Tibial artery (tissue), 4 donors: ENCODE data around the gene MTCH1.

Experiments
- DNase-seq, 2 donors: peaks; one replicate each; pipeline ENCODE4 v3.0.0-alpha.2; 2019
- H3K27ac ChIP-seq, 2 donors: fragments of 200-600 bp; sonication (generic) in 1 of 2; 1 replicate in 1 of 2; 2 replicates in 1 of 2; pipeline ENCODE4 v1.5.1; 2018 to 2019; ENCODE audit warnings: mild to moderate bottlenecking in 1 of 2
- H3K27me3 ChIP-seq, 2 donors: fragments of 200-600 bp; sonication (generic) in 1 of 2; one replicate each; pipeline versions ENCODE4 v1.5.1 to v1.6.0; 2016 to 2019
- H3K36me3 ChIP-seq, 3 donors: fragments of 200-600 bp; sonication (generic) in 2 of 3; one replicate each; pipeline ENCODE4 v1.5.1; 2016 to 2019; ENCODE audit warnings: mild to moderate bottlenecking in 2 of 3
- H3K4me1 ChIP-seq, 4 donors: fragments of 200-600 bp; sonication (generic) in 2 of 4; 1 replicate in 3 of 4; 2 replicates in 1 of 4; pipeline ENCODE4 v1.5.1; 2016 to 2019
- H3K4me3 ChIP-seq, 2 donors: fragments of 200-600 bp; sonication (generic) in 1 of 2; 1 replicate in 1 of 2; 2 replicates in 1 of 2; pipeline ENCODE4 v1.5.1; 2018 to 2019; ENCODE audit warnings: mild to moderate bottlenecking in 2 of 2
- H3K9me3 ChIP-seq, 3 donors: fragments of 200-600 bp; sonication (generic) in 1 of 3; one replicate each; pipeline ENCODE4 v1.5.1; 2016 to 2019
- intact Hi-C: fragments of 100-400 bp; cut with DNase I; formaldehyde crosslinking; loops from one replicate; pipeline ENCODE4 v1.15.0; 2023; ENCODE audit warnings: low total_unique reads
- TF ChIP-seq, protein P1 (sequence below), 2 experiments: fragments of 200-600 bp in 1 of 2; fragments of 450-650 bp in 1 of 2; IDR thresholded peaks; one replicate each; pipeline ENCODE4 v1.5.1; 2017 to 2019; ENCODE audit warnings: antibody characterized with exemption in 2 of 2, mild to moderate bottlenecking in 1 of 2, moderate library complexity in 1 of 2

Gene MTCH1

DNA sequence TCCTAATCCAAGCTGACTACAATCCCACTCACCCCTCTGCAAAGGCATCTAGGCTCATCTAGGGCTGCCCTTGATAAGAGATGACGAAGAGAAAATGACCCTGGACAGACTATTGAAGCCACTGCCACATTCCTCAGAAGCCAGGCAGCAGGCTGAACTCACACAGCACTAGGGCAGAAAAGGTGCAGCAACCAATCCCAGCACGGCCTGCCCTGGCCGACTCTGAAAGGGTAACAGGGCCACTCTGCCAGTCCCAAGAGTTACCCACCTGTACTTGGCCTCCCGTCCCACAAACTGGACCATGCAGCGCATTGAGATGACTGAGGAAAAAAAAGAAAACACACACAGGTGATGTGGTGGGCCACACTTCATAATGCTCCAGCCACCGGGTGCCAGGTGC is 9.1 kb downstream of the MTCH1 start:
- Histone ChIP-seq H3K4me1 (peaks cover 0 to 34% (median 19%) of the 10 kb centered on the region in 4 donors), H3K4me3 (no peak overlapping the region), H3K27me3 (no peaks in the 10 kb centered on the region), H3K9me3 (no peaks in the 10 kb centered on the region), H3K36me3 (peaks cover 69 to 85% (median 69%) of the 10 kb centered on the region in 3 donors), H3K27ac (no peak overlapping the region)
- TF ChIP-seq, protein P1, sequence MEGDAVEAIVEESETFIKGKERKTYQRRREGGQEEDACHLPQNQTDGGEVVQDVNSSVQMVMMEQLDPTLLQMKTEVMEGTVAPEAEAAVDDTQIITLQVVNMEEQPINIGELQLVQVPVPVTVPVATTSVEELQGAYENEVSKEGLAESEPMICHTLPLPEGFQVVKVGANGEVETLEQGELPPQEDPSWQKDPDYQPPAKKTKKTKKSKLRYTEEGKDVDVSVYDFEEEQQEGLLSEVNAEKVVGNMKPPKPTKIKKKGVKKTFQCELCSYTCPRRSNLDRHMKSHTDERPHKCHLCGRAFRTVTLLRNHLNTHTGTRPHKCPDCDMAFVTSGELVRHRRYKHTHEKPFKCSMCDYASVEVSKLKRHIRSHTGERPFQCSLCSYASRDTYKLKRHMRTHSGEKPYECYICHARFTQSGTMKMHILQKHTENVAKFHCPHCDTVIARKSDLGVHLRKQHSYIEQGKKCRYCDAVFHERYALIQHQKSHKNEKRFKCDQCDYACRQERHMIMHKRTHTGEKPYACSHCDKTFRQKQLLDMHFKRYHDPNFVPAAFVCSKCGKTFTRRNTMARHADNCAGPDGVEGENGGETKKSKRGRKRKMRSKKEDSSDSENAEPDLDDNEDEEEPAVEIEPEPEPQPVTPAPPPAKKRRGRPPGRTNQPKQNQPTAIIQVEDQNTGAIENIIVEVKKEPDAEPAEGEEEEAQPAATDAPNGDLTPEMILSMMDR (IDR thresholded peaks at IDR 0.05): no peak
- intact Hi-C loops: no loop called here
- DNase-seq: no peak

DNA sequence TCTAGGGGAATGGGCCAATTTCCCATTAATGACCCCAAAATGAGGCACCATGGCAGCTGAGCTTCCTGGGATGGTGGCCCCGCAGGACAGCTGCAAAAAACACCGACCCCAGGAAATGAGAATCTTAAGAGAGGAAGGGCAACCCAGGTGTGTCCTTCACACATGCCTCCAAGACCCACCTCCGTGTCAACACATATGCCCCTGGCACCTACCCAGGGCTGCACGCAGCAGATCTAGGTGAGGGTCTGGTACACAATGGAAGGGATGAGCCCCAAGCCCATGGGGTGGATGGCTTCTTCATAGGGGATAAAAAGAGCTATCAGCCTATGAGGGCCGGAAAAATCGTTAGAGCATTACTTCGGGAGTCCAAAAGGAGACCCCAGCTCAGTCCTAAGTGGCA is 9.5 kb downstream of the MTCH1 start:
- DNase-seq: no peak
- TF ChIP-seq, protein P1 (IDR thresholded peaks at IDR 0.05): no peak
- Histone ChIP-seq H3K4me1 (peaks cover 0 to 32% (median 15%) of the 10 kb centered on the region in 4 donors), H3K4me3 (no peak overlapping the region), H3K27me3 (no peaks in the 10 kb centered on the region), H3K9me3 (no peaks in the 10 kb centered on the region), H3K27ac (no peak overlapping the region), H3K36me3 (peaks cover 73 to 89% (median 73%) of the 10 kb centered on the region in 3 donors)
- intact Hi-C loops: no loop called here

DNA sequence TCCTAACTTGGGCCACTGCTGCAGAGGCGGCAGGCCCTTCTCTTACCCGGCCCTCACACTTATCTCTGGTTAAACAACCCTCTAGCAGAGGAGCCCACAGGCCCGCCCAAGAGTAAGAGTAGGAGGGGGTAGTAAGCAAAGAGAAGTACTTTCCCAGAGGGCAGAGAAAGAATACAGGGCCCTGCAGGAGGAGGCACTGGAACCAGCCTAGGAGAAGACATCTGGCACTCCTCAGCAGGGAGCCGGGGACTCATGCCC is 10.1 kb downstream of the MTCH1 start:
- H3K9me3 ChIP-seq: no peaks in the 10 kb centered on the region
- no peaks in the 10 kb centered on the region for H3K27me3 ChIP-seq
- peaks cover 0 to 26% (median 10%) of the 10 kb centered on the region in 4 donors for H3K4me1 ChIP-seq
- TF ChIP-seq, protein P1 (IDR thresholded peaks at IDR 0.05): no peak
- H3K27ac ChIP-seq: no peak overlapping the region
- H3K4me3 ChIP-seq: no peak overlapping the region
- H3K36me3 ChIP-seq: peaks cover 75 to 90% (median 79%) of the 10 kb centered on the region in 3 donors
- intact Hi-C loops: no loop called here
- no peak for DNase-seq

DNA sequence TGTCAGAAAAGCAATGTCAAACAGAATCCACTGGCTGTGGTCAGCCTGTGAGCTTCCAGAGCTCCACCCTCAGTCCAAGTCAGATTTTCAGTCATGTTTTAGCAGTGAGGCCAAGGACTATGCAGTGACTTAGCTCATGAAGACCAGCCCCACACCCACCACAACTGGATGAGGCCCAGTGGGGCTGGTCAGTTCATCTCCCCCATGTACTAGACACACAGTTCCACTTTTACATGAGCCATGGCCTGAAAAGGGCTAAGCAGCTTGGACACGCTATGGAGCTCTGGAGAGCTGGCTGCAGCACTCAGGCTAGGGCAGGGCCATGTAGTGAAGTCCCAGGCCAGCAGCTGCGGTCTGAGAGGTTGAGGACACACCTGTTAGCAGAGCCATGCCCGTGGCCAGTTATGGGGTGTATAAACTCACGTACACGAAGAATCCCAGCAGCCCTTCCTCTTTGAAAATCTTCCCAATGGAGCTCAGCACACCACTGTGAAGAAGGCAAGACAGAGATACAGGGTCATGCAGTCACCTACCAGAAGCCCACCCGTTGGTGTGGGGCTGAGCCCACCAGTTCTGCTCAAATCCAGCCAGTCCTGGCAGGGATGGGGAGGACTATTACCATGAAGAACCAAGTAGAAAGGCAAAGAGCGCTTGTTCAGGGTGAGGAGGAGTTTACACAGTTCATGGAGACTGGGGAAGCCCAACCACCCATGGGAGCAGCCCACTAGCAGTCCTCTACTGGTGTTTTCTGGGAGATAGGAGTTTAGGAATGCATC is 10.6 kb downstream of the MTCH1 start:
- H3K27ac ChIP-seq: no peak overlapping the region

DNA sequence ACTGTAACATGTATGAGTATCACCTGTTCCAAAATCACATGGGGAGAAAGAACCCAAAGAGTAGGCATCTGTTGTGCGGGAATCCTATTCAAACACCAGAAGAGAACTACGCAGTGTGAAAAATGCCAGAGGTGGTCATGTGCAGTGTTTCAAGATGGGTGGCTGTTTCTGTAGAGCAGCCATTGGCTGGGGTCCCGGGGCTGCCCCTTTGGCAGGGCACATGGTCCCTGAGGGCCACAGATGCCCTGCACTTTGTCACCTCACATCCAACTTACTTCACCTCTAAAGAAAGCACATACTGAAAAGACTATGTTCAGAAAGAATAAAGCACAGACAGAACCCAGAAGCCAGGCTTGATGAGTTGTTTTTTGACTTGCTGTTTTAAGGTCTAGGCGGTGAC is 12.3 kb downstream of the MTCH1 start:
- TF ChIP-seq, protein P1 (IDR thresholded peaks at IDR 0.05): no peak
- H3K4me1 ChIP-seq: peaks cover 0 to 10% (median 0%) of the 10 kb centered on the region in 4 donors
- H3K9me3 ChIP-seq: no peaks in the 10 kb centered on the region
- no peaks in the 10 kb centered on the region for H3K27me3 ChIP-seq
- no peak overlapping the region for H3K4me3 ChIP-seq
- H3K36me3 ChIP-seq: peaks cover 98 to 100% (median 99%) of the 10 kb centered on the region in 3 donors
- no peak for DNase-seq
- intact Hi-C loops: no loop called here
- H3K27ac ChIP-seq: no peak overlapping the region

More for the DNA sequence above, 10.6 kb downstream of the MTCH1 start:
- Histone ChIP-seq H3K36me3 (peaks cover 80 to 90% (median 84%) of the 10 kb centered on the region in 3 donors), H3K4me3 (no peak overlapping the region), H3K9me3 (no peaks in the 10 kb centered on the region), H3K4me1 (peaks cover 0 to 21% (median 6%) of the 10 kb centered on the region in 4 donors), H3K27me3 (no peaks in the 10 kb centered on the region)
- intact Hi-C loops: no loop called here
- no peak for DNase-seq
- TF ChIP-seq, protein P1 (IDR thresholded peaks at IDR 0.05): no peak
